CD4-positive, alpha-beta memory T cell (primary cell): ENCODE data around the gene C20orf141. TPM values are rescaled to one million over a fixed set of nuclear protein-coding genes. Genes with fewer than 3 reads are reported as not detected.

ENCODE experiments used
- CTCF ChIA-PET: fragments of 350-600 bp; sonication (Branson Sonifier 250); formaldehyde crosslinking; loops from one replicate; lab custom pipeline; 2021; ENCODE audit warnings: inconsistent platforms; ENCODE audit not compliant: partially characterized antibody; lab: Charles Lee
- POLR2A ChIA-PET: fragments of 350-600 bp; sonication (Branson Sonifier 250); formaldehyde crosslinking; loops from one replicate; lab custom pipeline; 2021; ENCODE audit not compliant: partially characterized antibody; lab: Charles Lee
- DNase-seq, 5 donors: peaks; one replicate each; pipeline versions ENCODE4 v3.0.0 to v3.0.0-alpha.2; 2020 to 2022; ENCODE audit warnings: mixed read lengths in 1 of 5
- H3K27ac ChIP-seq: one replicate; pipeline ENCODE4 v1.7.0; 2013; ENCODE audit warnings: low read depth, low read length
- H3K27me3 ChIP-seq: 2 replicates; pipeline ENCODE4 v1.7.0; 2013; ENCODE audit warnings: mild to moderate bottlenecking, low read length, moderate library complexity; ENCODE audit not compliant: insufficient read depth
- H3K36me3 ChIP-seq: 2 replicates; pipeline ENCODE4 v1.7.0; 2013; ENCODE audit warnings: mild to moderate bottlenecking, low read length, moderate library complexity; ENCODE audit not compliant: insufficient read depth
- H3K4me1 ChIP-seq: 2 replicates; pipeline ENCODE4 v1.7.0; 2013; ENCODE audit warnings: mild to moderate bottlenecking, low read length, moderate library complexity; ENCODE audit not compliant: insufficient read depth
- H3K4me3 ChIP-seq, 2 donors: one replicate each; pipeline ENCODE4 v1.7.0; 2013; ENCODE audit warnings: low read length in 2 of 2, mild to moderate bottlenecking in 1 of 2
- H3K9me3 ChIP-seq, 2 donors: one replicate each; pipeline ENCODE4 v1.7.0; 2013; ENCODE audit warnings: low read length in 2 of 2, control low read depth in 1 of 2; ENCODE audit not compliant: control insufficient read depth in 1 of 2
- H3K27ac Mint-ChIP-seq, 7 donors: one replicate each; pipeline ENCODE4 v1.8.0; 2020 to 2021; ENCODE audit warnings: mixed read lengths in 7 of 7, mild to moderate bottlenecking in 6 of 7, inconsistent platforms in 3 of 7, moderate library complexity in 3 of 7
- H3K27me3 Mint-ChIP-seq, 2 donors: one replicate each; pipeline ENCODE4 v1.8.0; 2020 to 2021; ENCODE audit warnings: mixed read lengths in 2 of 2
- H3K36me3 Mint-ChIP-seq, 2 donors: one replicate each; pipeline ENCODE4 v1.8.0; 2020 to 2021; ENCODE audit warnings: mixed read lengths in 2 of 2, inconsistent platforms in 1 of 2, mild to moderate bottlenecking in 1 of 2
- H3K4me1 Mint-ChIP-seq, 4 donors: one replicate each; pipeline ENCODE4 v1.8.0; 2020 to 2021; ENCODE audit warnings: mixed read lengths in 4 of 4, mild to moderate bottlenecking in 1 of 4
- H3K4me3 Mint-ChIP-seq, 8 donors: one replicate each; pipeline ENCODE4 v1.8.0; 2020 to 2021; ENCODE audit warnings: mixed read lengths in 8 of 8, mild to moderate bottlenecking in 7 of 8, moderate library complexity in 6 of 8, inconsistent platforms in 3 of 8
- H3K9me3 Mint-ChIP-seq, 8 donors: one replicate each; pipeline ENCODE4 v1.8.0; 2020 to 2021; ENCODE audit warnings: mixed read lengths in 8 of 8, mild to moderate bottlenecking in 5 of 8, inconsistent platforms in 3 of 8, moderate library complexity in 1 of 8
- intact Hi-C: fragments of 100-400 bp; cut with micrococcal nuclease; formaldehyde crosslinking; loops from one replicate; pipeline ENCODE4 v1.15.1; 2023
- polyA plus RNA-seq, 2 donors: library from polyadenylated mRNA; unstranded; fragments of 300-500 nt; fragmentation: Illumina TruSeq; gene quantifications; one replicate each; pipeline ENCODE4 v1.2.3, GENCODE V29; 2021
- total RNA-seq, 2 experiments: library from RNA; stranded (reverse); gene quantifications; one replicate each; pipeline ENCODE4 v1.2.3, GENCODE V29; 2021

Gene C20orf141
- total and polyA plus RNA-seq, 4 experiments from 2014 or later: not detected

DNA sequence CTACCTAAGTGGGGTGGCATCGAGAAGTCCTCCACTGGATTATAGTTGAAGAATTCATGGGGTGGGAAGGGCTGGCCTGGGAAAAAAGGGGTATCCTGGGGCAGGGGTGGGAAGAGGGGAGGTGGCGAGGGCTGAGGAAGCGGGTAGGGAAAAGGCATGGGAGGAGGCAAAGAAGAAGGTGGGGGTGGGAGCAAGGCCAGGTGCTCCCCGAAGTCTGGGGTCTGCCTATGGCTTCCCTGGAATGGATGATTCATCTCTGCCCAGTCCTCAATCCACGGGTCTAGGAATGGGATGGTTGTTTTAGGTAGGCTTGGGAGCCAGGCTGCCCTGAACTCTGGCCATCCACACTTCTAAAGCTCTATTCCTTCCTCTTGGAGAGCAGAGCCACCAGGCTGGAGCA lies 21.2 kb downstream of the C20orf141 start:
- Histone ChIP-seq H3K36me3 (no peaks in the 10 kb centered on the region), H3K4me1 (peaks cover 11% of the 10 kb centered on the region), H3K4me3 (no peak overlapping the region), H3K27me3 (no peaks in the 10 kb centered on the region), H3K9me3 (no peaks in the 10 kb centered on the region), H3K27ac (no peak overlapping the region)
- CTCF ChIA-PET: no interaction called here
- H3K27ac Mint-ChIP-seq: peak overlapping the region in 3 of 7 donors; percentile 5 to 33 (median 13)
- intact Hi-C loops: no loop called here
- no peak for DNase-seq
- H3K4me1 Mint-ChIP-seq: peaks cover 8 to 13% (median 11%) of the 10 kb centered on the region in 4 donors
- H3K9me3 Mint-ChIP-seq: peaks cover 0 to 4% (median 0%) of the 10 kb centered on the region in 8 donors
- H3K27me3 Mint-ChIP-seq: no peaks in the 10 kb centered on the region
- H3K36me3 Mint-ChIP-seq: peaks cover 14 to 17% of the 10 kb centered on the region in 2 donors
- H3K4me3 Mint-ChIP-seq: no peak overlapping the region
- POLR2A ChIA-PET: interaction anchor here (1.4 kb wide), 1 partner anchor 14 kb away, joined by 5 read pairs; no protein-coding TSS in a partner anchor

GRCh38 chr20:2837221-2837960 lies 22.6 kb downstream of the C20orf141 start:
- Histone ChIP-seq H3K4me3 (no peak overlapping the region), H3K9me3 (no peaks in the 10 kb centered on the region), H3K4me1 (peaks cover 20% of the 10 kb centered on the region), H3K27me3 (no peaks in the 10 kb centered on the region), H3K36me3 (no peaks in the 10 kb centered on the region), H3K27ac (no peak overlapping the region)
- Mint-ChIP-seq H3K4me1 (peaks cover 11 to 17% (median 15%) of the 10 kb centered on the region in 4 donors), H3K4me3 (peak overlapping the region in 3 of 8 donors; percentile 2 to 62 (median 29)), H3K27me3 (no peaks in the 10 kb centered on the region), H3K9me3 (peaks cover 0 to 4% (median 0%) of the 10 kb centered on the region in 8 donors), H3K27ac (no peak overlapping the region), H3K36me3 (peaks cover 14 to 20% of the 10 kb centered on the region in 2 donors)
- ChIA-PET POLR2A (interaction anchor here (1.1 kb wide), 1 partner anchor 15 kb away, joined by 3 read pairs; no protein-coding TSS in a partner anchor), CTCF (no interaction called here)
- intact Hi-C loops: no loop called here
- no peak for DNase-seq

DNA sequence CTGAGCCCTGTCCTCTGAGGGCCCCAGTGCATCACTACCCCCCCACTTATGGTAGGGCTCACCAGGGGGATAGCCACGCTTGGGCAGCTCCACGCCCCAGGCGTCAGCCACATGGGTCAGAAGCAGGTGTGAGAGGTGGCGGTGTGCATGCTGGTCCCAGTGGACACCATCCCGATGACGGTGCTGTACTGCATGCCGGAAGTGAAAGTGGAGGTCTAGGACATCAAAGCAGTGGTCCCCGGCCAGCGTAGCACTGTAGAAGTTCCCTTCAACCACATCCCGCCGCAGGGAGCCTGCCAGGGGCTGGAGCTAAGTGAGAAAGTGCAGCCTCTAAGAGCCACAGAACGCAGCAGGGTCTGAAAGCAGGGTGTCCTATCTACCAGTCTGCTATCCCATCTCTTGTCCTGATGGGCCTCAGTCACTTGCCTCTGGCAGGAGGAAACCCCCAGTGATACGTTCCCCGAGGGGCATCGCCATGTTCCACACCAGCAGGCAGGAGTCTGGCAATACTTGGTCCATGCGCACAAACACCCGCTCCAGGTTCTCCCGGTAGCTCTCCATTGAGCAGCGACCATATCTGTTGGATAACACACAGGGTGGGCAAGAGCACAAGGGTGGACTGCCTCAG lies 23.5 kb downstream of the C20orf141 start:
- intact Hi-C loops: no loop called here
- peaks cover 14 to 20% of the 10 kb centered on the region in 2 donors for H3K36me3 Mint-ChIP-seq
- no peak for DNase-seq
- Histone ChIP-seq H3K9me3 (no peaks in the 10 kb centered on the region), H3K27ac (no peak overlapping the region), H3K4me1 (peaks cover 20% of the 10 kb centered on the region), H3K36me3 (no peaks in the 10 kb centered on the region), H3K4me3 (no peak overlapping the region), H3K27me3 (no peaks in the 10 kb centered on the region)
- peak overlapping the region; percentile 7 to 73 (median 41) for H3K4me3 Mint-ChIP-seq
- peaks cover 0 to 4% (median 0%) of the 10 kb centered on the region in 8 donors for H3K9me3 Mint-ChIP-seq
- H3K4me1 Mint-ChIP-seq: peaks cover 12 to 20% (median 15%) of the 10 kb centered on the region in 4 donors
- ChIA-PET POLR2A (interaction anchor here (1.1 to 3.9 kb wide), 3 partner anchors 14 to 34 kb away, joined by 3 to 34 read pairs (median 14); partner anchors contain the start of gene PTPRA), CTCF (no interaction called here)
- H3K27me3 Mint-ChIP-seq: no peaks in the 10 kb centered on the region
- peak overlapping the region in 2 of 7 donors; percentile 67 to 72 for H3K27ac Mint-ChIP-seq

- no peaks in the 10 kb centered on the region for H3K27me3 Mint-ChIP-seq
- Histone ChIP-seq H3K4me3 (no peak overlapping the region), H3K27ac (no peak overlapping the region), H3K36me3 (no peaks in the 10 kb centered on the region), H3K9me3 (no peaks in the 10 kb centered on the region), H3K27me3 (no peaks in the 10 kb centered on the region), H3K4me1 (peaks cover 24% of the 10 kb centered on the region)
- peaks cover 13 to 25% (median 20%) of the 10 kb centered on the region in 4 donors for H3K4me1 Mint-ChIP-seq
- ChIA-PET POLR2A (interaction anchor here (0.8 to 3.9 kb wide), 10 partner anchors 13 to 187 kb away, joined by 3 to 34 read pairs (median 10); partner anchors contain the start of genes IDH3B, NOP56 and PTPRA), CTCF (no interaction called here)
- peak overlapping the region in 6 of 7 donors; percentile 85 to 95 (median 92) for H3K27ac Mint-ChIP-seq
- H3K9me3 Mint-ChIP-seq: peaks cover 0 to 4% (median 0%) of the 10 kb centered on the region in 8 donors
- no peak for DNase-seq
- peaks cover 14 to 20% of the 10 kb centered on the region in 2 donors for H3K36me3 Mint-ChIP-seq
- intact Hi-C loops: no loop called here
- peak overlapping the region; percentile 66 to 91 (median 82) for H3K4me3 Mint-ChIP-seq
These were observed 24.3 kb downstream of the C20orf141 start for GRCh38 chr20:2838847-2839671.

- Histone ChIP-seq H3K4me1 (peaks cover 24% of the 10 kb centered on the region), H3K27ac (peak overlapping the region; percentile 86), H3K36me3 (no peaks in the 10 kb centered on the region), H3K27me3 (no peaks in the 10 kb centered on the region), H3K4me3 (peak overlapping the region; percentile 77 to 80), H3K9me3 (no peaks in the 10 kb centered on the region)
- CTCF ChIA-PET: interaction anchor here (0.8 to 1.9 kb wide), 4 partner anchors 86 to 315 kb away, joined by 3 to 4 read pairs (median 4); no protein-coding TSS in a partner anchor
- Mint-ChIP-seq H3K27me3 (no peaks in the 10 kb centered on the region), H3K9me3 (peaks cover 0 to 4% (median 0%) of the 10 kb centered on the region in 8 donors), H3K4me1 (peaks cover 17 to 30% (median 25%) of the 10 kb centered on the region in 4 donors), H3K36me3 (peaks cover 14 to 20% of the 10 kb centered on the region in 2 donors), H3K27ac (peak overlapping the region in 6 of 7 donors; percentile 42 to 95 (median 92)), H3K4me3 (peak overlapping the region; percentile 66 to 91 (median 82))
- POLR2A ChIA-PET: interaction anchor here (0.8 to 3.9 kb wide), 12 partner anchors 11 to 569 kb away, joined by 3 to 34 read pairs (median 10); partner anchors contain the start of genes IDH3B, NOP56 and PTPRA
- DNase-seq: no peak
- intact Hi-C loops: loop anchor here (1.0 to 5.0 kb wide), 4 partner anchors 34 to 331 kb away; partner anchors contain the start of genes IDH3B, PTPRA and ZNF343
These were observed 24.9 kb downstream of the C20orf141 start for GRCh38 chr20:2839732-2840137.
